ENCODE measurements around the gene SEMA3C.

DNA sequence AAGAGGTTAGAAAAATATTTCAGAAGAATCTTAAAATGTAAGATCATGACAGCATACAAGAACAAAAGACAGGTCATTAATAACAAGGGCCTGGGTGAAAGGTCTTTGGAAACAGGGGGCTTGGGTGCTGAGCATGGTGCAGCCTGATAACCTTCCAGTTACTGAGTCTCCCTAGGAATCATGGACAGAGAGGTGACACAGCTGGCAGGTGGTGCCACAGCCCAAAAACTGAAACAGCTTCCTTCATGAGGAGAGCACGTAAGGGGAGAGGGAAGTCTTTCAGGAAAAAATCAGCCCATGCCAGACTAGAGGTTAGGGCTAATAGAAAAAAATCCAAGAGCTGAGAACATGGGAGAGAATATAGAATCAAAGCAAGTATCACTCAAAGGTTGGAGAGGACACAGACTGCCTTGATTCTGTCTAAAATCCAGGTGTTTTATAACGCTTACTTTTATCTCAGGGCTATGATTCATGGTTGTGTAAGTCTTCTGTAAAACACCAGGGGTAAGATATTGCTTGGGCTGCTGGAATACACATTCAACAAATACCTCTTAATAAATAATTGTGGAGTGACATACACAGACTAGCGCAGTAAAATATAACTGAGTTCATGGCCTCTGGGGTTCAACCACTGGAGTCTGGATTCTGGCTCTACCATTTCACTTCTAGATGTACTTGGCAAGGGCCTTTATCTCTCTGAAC lies 88.1 kb downstream of the SEMA3C start:
- TF ChIP-seq MYC (IDR thresholded peaks at IDR 0.05; ENCODE audit: low read depth, low read length) (no peak), POLR2A (IDR thresholded peaks at IDR 0.05; ENCODE audit: low read depth, low read length) (no peak), EZH2 (IDR thresholded peaks at IDR 0.05; ENCODE audit: borderline replicate concordance, low read depth, low read length, severe bottlenecking) (no peak), FOS (IDR thresholded peaks at IDR 0.05; ENCODE audit: borderline replicate concordance, insufficient read depth, low read length) (no peak), POLR2AphosphoS5 (IDR thresholded peaks at IDR 0.05; ENCODE audit: insufficient read depth, low read depth, low read length) (no peak)
- TF ChIP-seq, protein P1, sequence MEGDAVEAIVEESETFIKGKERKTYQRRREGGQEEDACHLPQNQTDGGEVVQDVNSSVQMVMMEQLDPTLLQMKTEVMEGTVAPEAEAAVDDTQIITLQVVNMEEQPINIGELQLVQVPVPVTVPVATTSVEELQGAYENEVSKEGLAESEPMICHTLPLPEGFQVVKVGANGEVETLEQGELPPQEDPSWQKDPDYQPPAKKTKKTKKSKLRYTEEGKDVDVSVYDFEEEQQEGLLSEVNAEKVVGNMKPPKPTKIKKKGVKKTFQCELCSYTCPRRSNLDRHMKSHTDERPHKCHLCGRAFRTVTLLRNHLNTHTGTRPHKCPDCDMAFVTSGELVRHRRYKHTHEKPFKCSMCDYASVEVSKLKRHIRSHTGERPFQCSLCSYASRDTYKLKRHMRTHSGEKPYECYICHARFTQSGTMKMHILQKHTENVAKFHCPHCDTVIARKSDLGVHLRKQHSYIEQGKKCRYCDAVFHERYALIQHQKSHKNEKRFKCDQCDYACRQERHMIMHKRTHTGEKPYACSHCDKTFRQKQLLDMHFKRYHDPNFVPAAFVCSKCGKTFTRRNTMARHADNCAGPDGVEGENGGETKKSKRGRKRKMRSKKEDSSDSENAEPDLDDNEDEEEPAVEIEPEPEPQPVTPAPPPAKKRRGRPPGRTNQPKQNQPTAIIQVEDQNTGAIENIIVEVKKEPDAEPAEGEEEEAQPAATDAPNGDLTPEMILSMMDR (IDR thresholded peaks at IDR 0.05; ENCODE audit: extremely low read depth in 1 of 2, insufficient read depth in 1 of 2, low read depth in 1 of 2, low read length in 2 of 2): no peak
